HG03521 (cell line): Measurements from ENCODE around the gene FSHR.

Source experiments
- ATAC-seq: cut with Tn5 transposase; IDR thresholded peaks from one replicate; pipeline ENCODE4 v1.9.1; 2021; ENCODE audit warnings: mild to moderate bottlenecking, moderate library complexity; ENCODE audit not compliant: unreplicated experiment

The FSHR gene

GRCh38 chr2:48971801-48972200 is 182.5 kb downstream of the FSHR start:
- ATAC-seq: no peak

- ATAC-seq: no peak
Observed at GRCh38 chr2:48968011-48968410, 186.3 kb downstream of the FSHR start.

- no peak for ATAC-seq
Observed at GRCh38 chr2:48965204-48965603, 189.1 kb downstream of the FSHR start.

GRCh38 chr2:48961009-48961408 is 193.3 kb downstream of the FSHR start:
- ATAC-seq: no peak

- no peak for ATAC-seq
Observed at GRCh38 chr2:48954935-48955334, 199.4 kb downstream of the FSHR start.

- no peak for ATAC-seq
Observed at GRCh38 chr2:48954311-48954710, 200.0 kb downstream of the FSHR start.

GRCh38 chr2:48952614-48953013 is 201.7 kb downstream of the FSHR start:
- no peak for ATAC-seq

- ATAC-seq: no peak
Observed at GRCh38 chr2:48952143-48952542, 202.2 kb downstream of the FSHR start.

- no peak for ATAC-seq
Observed at GRCh38 chr2:48948400-48949125, 205.8 kb downstream of the FSHR start.

GRCh38 chr2:48946449-48947048 is 207.8 kb downstream of the FSHR start:
- ATAC-seq: peak; percentile 89

GRCh38 chr2:48944956-48945355 is 209.4 kb downstream of the FSHR start:
- ATAC-seq: no peak

GRCh38 chr2:48943436-48943835 is 210.9 kb downstream of the FSHR start:
- ATAC-seq: no peak

- no peak for ATAC-seq
Observed at GRCh38 chr2:48941908-48942307, 212.4 kb downstream of the FSHR start.

- no peak for ATAC-seq
Observed at GRCh38 chr2:48941456-48941855, 212.9 kb downstream of the FSHR start.

GRCh38 chr2:48940606-48941005 is 213.7 kb downstream of the FSHR start:
- no peak for ATAC-seq

GRCh38 chr2:48939232-48939631 is 215.1 kb downstream of the FSHR start:
- no peak for ATAC-seq

GRCh38 chr2:48938231-48938630 is 216.1 kb downstream of the FSHR start:
- ATAC-seq: no peak

GRCh38 chr2:48934807-48935206 is 219.5 kb downstream of the FSHR start:
- ATAC-seq: no peak

- ATAC-seq: no peak
Observed at GRCh38 chr2:48933828-48934497, 220.4 kb downstream of the FSHR start.

- ATAC-seq: no peak
Observed at GRCh38 chr2:48932667-48933066, 221.6 kb downstream of the FSHR start.

GRCh38 chr2:48929571-48930301 is 224.6 kb downstream of the FSHR start:
- ATAC-seq: no peak

GRCh38 chr2:48927355-48927754 is 227.0 kb downstream of the FSHR start:
- ATAC-seq: no peak
